Lower leg skin (tissue), 4 donors: ENCODE data around the gene CLDN34. TPM values are rescaled to one million over a fixed set of nuclear protein-coding genes. Genes with fewer than 3 reads are reported as not detected.
A peak's percentile ranks its signal among the peaks of the same experiment; 100 is the strongest.

Source experiments
- DNase-seq, 2 donors: peaks; one replicate each; pipeline ENCODE4 v3.0.0-alpha.2; 2019; ENCODE audit warnings: low spot score in 2 of 2
- H3K4me3 ChIP-seq: fragments of 200-600 bp; sonication (generic); 2 replicates; pipeline ENCODE4 v1.5.1; 2017; ENCODE audit warnings: mild to moderate bottlenecking, low read depth; ENCODE audit not compliant: poor library complexity, severe bottlenecking
- POLR2A ChIP-seq, 2 donors: fragments of 450-650 bp; IDR thresholded peaks; one replicate each; pipeline ENCODE4 v1.6.1; 2016 to 2017; ENCODE audit warnings: antibody characterized with exemption in 2 of 2, mild to moderate bottlenecking in 1 of 2, moderate library complexity in 1 of 2
- WGBS, 2 donors: methylation state at CpG; one replicate each; pipeline ENCODE4 v1.1.5; 2018; 5-methylcytosine and 5-hydroxymethylcytosine counted together
- intact Hi-C: fragments of 100-400 bp; cut with DNase I; formaldehyde crosslinking; loops from one replicate; pipeline ENCODE4 v1.15.0; 2023; ENCODE audit warnings: low total_unique reads
- total RNA-seq, 4 donors: library from RNA; depleted of rRNA; stranded (reverse); fragments of >200 nt; gene quantifications; one replicate each; pipeline ENCODE4 v1.1.0, GENCODE V29; 2016
- TF ChIP-seq, protein P1 (sequence below), 3 donors: fragments of 450-650 bp; IDR thresholded peaks; one replicate each; pipeline ENCODE4 v1.5.1; 2016; ENCODE audit warnings: antibody characterized with exemption in 3 of 3, mild to moderate bottlenecking in 3 of 3, moderate library complexity in 2 of 3

The CLDN34 gene
- total RNA-seq, 4 donors from 2014 or later = 1.0 TPM; not detected in 3

DNA sequence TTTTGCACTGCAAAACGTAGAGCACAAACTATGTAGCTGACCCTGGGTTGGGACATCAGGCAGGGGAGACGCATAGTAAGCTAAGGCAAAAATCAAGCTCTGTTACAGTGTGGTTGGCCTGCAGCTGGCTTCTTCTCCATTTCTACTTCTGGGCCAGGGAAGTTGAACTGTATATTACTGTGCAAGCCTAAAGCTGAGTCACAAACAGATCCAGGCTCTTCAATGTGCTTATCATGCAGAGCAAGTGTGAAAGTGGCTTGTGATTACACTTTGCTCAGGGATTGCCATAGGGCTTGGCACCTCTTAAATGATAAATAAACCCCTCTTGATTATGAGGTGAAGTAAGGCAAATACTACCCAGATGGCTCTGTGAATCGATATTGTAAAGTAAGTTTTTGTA, 40.5 kb downstream of the CLDN34 start:
- WGBS, 2 donors = 75 to 77% methylated on average over 3 of the region's 3 CpGs

DNA sequence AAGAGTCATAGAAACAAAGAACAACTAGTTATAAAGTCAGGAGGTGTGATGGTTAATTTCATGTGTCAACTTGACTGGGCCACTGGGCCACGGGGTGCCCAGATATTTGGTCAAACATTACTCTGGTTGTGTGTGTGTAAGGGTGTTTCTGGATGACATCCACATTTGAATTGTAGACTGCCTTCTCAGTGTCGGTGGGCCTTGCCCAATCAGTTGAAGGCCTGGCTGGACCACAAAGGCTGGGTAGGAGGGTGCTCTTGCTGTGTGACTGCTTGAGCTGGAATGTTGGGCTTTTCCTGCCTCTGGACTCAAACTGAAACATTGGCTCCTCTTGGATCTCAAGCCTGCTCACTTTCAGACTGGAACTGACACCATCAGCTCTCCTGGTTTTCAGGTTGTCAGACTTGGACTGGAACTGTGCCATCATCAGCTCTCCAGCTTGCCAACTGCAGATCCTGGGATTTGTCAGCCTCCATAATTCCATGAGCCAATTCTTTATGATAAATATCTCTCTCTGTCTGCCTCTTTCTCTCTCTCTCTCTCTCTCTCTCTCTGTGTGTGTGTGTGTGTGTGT, 41.4 kb downstream of the CLDN34 start:
- TF ChIP-seq POLR2A (IDR thresholded peaks at IDR 0.05) = no peak
- TF ChIP-seq, protein P1, sequence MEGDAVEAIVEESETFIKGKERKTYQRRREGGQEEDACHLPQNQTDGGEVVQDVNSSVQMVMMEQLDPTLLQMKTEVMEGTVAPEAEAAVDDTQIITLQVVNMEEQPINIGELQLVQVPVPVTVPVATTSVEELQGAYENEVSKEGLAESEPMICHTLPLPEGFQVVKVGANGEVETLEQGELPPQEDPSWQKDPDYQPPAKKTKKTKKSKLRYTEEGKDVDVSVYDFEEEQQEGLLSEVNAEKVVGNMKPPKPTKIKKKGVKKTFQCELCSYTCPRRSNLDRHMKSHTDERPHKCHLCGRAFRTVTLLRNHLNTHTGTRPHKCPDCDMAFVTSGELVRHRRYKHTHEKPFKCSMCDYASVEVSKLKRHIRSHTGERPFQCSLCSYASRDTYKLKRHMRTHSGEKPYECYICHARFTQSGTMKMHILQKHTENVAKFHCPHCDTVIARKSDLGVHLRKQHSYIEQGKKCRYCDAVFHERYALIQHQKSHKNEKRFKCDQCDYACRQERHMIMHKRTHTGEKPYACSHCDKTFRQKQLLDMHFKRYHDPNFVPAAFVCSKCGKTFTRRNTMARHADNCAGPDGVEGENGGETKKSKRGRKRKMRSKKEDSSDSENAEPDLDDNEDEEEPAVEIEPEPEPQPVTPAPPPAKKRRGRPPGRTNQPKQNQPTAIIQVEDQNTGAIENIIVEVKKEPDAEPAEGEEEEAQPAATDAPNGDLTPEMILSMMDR (IDR thresholded peaks at IDR 0.05) = no peak
- no peak overlapping the region for H3K4me3 ChIP-seq
- intact Hi-C loops = no loop called here
- 79 to 93% methylated on average over 2 of the region's 2 CpGs for WGBS, 2 donors
- peak in 1 of 2 donors; percentile 45 for DNase-seq

More for the DNA sequence above, 40.5 kb downstream of the CLDN34 start:
- intact Hi-C loops = no loop called here
- TF ChIP-seq POLR2A (IDR thresholded peaks at IDR 0.05) = no peak
- TF ChIP-seq, protein P1 (IDR thresholded peaks at IDR 0.05) = no peak
- DNase-seq = no peak
- H3K4me3 ChIP-seq = no peak overlapping the region

DNA sequence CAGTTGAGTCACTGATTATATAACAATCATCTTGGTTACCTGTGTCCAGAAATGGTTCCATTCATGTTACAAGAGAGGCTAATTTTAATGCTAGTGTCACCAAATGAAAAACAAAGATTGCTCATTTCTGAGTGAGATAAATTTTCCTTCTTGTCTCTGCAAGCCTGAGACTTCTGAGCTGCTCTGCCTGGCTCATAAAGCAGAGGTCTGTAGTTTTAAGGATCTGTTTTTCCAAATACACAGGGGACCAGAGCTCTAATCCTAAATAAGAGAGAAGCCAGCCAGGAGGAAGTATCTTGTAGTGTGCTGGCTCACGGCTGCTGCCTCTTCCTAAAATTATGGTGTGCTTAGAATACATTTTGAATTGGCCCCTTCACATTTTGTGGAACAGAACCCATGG, 42.6 kb downstream of the CLDN34 start:
- intact Hi-C loops = no loop called here
- peak in 1 of 2 donors; percentile 42 for DNase-seq
- no peak overlapping the region for H3K4me3 ChIP-seq

GRCh38 chrX:10010686-10011085, 43.5 kb downstream of the CLDN34 start:
- intact Hi-C loops = no loop called here
- no peak for DNase-seq
- no peak for TF ChIP-seq POLR2A (IDR thresholded peaks at IDR 0.05)
- TF ChIP-seq, protein P1 (IDR thresholded peaks at IDR 0.05) = no peak
- H3K4me3 ChIP-seq = no peak overlapping the region
- WGBS, 2 donors = 49 to 62% methylated on average over 5 of the region's 5 CpGs

More for the DNA sequence above, 42.6 kb downstream of the CLDN34 start:
- 47 to 59% methylated on average over 1 of the region's 1 CpG for WGBS, 2 donors
- TF ChIP-seq, protein P1 (IDR thresholded peaks at IDR 0.05) = no peak
- TF ChIP-seq POLR2A (IDR thresholded peaks at IDR 0.05) = no peak

DNA sequence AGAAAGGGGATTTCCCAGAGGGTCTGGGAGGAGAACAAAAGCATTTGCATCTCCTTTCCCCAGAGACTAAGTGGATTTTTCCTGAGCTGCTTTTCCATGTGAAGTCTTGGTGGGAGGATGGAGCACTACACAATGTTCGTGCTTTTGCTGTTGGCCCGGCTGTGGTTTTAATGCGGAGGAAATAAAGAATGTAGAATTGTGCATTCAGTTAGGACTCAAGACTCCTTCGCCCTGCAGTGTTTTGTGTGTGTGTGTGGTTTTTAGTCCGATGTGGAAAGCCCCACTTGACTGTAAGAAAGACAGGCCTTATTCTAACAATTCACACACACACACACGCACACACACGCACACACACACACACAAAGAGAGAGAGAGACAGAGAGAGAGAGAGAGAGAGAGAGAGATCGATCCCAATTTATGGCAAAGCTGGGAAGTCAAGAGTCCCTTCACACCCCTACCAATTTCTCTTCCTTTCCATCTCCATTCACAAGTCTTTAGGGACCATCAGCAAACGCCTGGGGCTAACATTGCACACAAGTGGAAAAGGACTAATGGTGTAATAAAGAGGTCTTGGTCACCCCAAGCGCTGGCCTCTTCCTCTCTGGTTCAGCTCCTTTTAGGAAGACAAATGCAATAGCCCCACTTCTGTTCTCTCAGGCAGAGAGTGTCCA, 44.2 kb downstream of the CLDN34 start:
- TF ChIP-seq, protein P1 (IDR thresholded peaks at IDR 0.05) = no peak
- TF ChIP-seq POLR2A (IDR thresholded peaks at IDR 0.05) = no peak
- WGBS, 2 donors = 46 to 47% methylated on average over 10 of the region's 10 CpGs
- intact Hi-C loops = no loop called here
- peak in 1 of 2 donors; percentile 52 for DNase-seq
- no peak overlapping the region for H3K4me3 ChIP-seq
